HK-2 (cell line): ENCODE measurements around the gene MEX3C.

Experiments
- DNase-seq: peaks from one replicate; pipeline ENCODE4 v3.0.0-alpha.2; 2018; ENCODE audit not compliant: unreplicated experiment

MEX3C gene

GRCh38 chr18:51191128-51191717, 6.3 kb downstream of the MEX3C start:
- no peak for DNase-seq

GRCh38 chr18:51190000-51190399, 7.5 kb downstream of the MEX3C start:
- DNase-seq, result no peak

- DNase-seq, result no peak
These were observed 9.3 kb downstream of the MEX3C start for GRCh38 chr18:51188024-51188701.

- no peak for DNase-seq
These were observed 12.4 kb downstream of the MEX3C start for GRCh38 chr18:51185075-51185474.

- DNase-seq, result no peak
These were observed 13.4 kb downstream of the MEX3C start for GRCh38 chr18:51184091-51184457.

GRCh38 chr18:51183372-51184090, 13.9 kb downstream of the MEX3C start:
- DNase-seq, result no peak

- DNase-seq, result no peak
These were observed 14.7 kb downstream of the MEX3C start for GRCh38 chr18:51182824-51183223.

- DNase-seq, result no peak
These were observed 25.7 kb downstream of the MEX3C start for GRCh38 chr18:51171625-51172259.

GRCh38 chr18:51171223-51171622, 26.3 kb downstream of the MEX3C start:
- DNase-seq, result no peak

- no peak for DNase-seq
These were observed 26.8 kb downstream of the MEX3C start for GRCh38 chr18:51170664-51171063.

- DNase-seq, result no peak
These were observed 27.8 kb downstream of the MEX3C start for GRCh38 chr18:51169731-51170130.

GRCh38 chr18:51168960-51169662, 28.4 kb downstream of the MEX3C start:
- DNase-seq, result no peak

GRCh38 chr18:51168026-51168742, 29.3 kb downstream of the MEX3C start:
- DNase-seq, result no peak

GRCh38 chr18:51165296-51165695, 32.2 kb downstream of the MEX3C start:
- DNase-seq, result no peak

GRCh38 chr18:51164761-51165281, 32.7 kb downstream of the MEX3C start:
- DNase-seq, result no peak

GRCh38 chr18:51164342-51164741, 33.1 kb downstream of the MEX3C start:
- no peak for DNase-seq

GRCh38 chr18:51163543-51163942, 33.9 kb downstream of the MEX3C start:
- no peak for DNase-seq

GRCh38 chr18:51162617-51163016, 34.9 kb downstream of the MEX3C start:
- no peak for DNase-seq

- DNase-seq, result no peak
These were observed 36.8 kb downstream of the MEX3C start for GRCh38 chr18:51160646-51161045.

GRCh38 chr18:51157215-51157614, 40.3 kb downstream of the MEX3C start:
- DNase-seq, result no peak

GRCh38 chr18:51154431-51155063, 42.9 kb downstream of the MEX3C start:
- DNase-seq, result no peak
